PC-3 (cell line): ENCODE measurements around the gene ARHGAP26.

Experiments used
- EZH2 ChIP-seq: fragments of 300-600 bp; sonication (generic); IDR thresholded peaks from one replicate; pipeline ENCODE4 v1.6.1; 2017; ENCODE audit warnings: antibody characterized with exemption, mild to moderate bottlenecking, low read length; ENCODE audit not compliant: unreplicated experiment
- TF ChIP-seq, protein P1 (sequence below): fragments of 300-600 bp; sonication (generic); conservative IDR thresholded peaks from 2 replicates; pipeline ENCODE4 v1.5.1; 2017; ENCODE audit warnings: antibody characterized with exemption, low read depth, mild to moderate bottlenecking, low read length

DNA sequence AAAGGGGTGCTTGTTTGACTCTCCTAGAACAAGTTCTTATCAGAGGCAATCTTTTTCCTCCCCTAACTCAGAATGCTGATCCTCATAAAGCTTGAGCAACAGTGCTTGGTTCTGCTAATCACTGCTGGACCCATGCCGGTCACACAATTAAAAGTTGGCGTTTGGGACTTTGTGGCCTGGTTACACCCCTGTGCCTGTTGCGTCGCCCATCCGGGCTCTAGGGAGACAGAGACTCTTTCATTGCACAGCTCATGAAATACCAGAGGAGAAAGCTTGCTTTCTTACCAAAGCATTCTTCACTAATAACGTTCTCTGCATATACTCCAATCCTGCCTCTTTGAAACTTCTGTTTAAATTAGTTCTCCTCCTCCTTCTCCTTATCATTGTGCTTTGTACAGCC, 332.2 kb downstream of the ARHGAP26 start:
- TF ChIP-seq, protein P1, sequence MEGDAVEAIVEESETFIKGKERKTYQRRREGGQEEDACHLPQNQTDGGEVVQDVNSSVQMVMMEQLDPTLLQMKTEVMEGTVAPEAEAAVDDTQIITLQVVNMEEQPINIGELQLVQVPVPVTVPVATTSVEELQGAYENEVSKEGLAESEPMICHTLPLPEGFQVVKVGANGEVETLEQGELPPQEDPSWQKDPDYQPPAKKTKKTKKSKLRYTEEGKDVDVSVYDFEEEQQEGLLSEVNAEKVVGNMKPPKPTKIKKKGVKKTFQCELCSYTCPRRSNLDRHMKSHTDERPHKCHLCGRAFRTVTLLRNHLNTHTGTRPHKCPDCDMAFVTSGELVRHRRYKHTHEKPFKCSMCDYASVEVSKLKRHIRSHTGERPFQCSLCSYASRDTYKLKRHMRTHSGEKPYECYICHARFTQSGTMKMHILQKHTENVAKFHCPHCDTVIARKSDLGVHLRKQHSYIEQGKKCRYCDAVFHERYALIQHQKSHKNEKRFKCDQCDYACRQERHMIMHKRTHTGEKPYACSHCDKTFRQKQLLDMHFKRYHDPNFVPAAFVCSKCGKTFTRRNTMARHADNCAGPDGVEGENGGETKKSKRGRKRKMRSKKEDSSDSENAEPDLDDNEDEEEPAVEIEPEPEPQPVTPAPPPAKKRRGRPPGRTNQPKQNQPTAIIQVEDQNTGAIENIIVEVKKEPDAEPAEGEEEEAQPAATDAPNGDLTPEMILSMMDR, result no peak
- no peak for TF ChIP-seq EZH2
